HG03064 (cell line): ENCODE measurements around the gene CSMD2.

Experiments used
- ATAC-seq: cut with Tn5 transposase; IDR thresholded peaks from one replicate; pipeline ENCODE4 v1.9.1; 2021; ENCODE audit warnings: low read depth; ENCODE audit not compliant: unreplicated experiment

The CSMD2 gene

DNA sequence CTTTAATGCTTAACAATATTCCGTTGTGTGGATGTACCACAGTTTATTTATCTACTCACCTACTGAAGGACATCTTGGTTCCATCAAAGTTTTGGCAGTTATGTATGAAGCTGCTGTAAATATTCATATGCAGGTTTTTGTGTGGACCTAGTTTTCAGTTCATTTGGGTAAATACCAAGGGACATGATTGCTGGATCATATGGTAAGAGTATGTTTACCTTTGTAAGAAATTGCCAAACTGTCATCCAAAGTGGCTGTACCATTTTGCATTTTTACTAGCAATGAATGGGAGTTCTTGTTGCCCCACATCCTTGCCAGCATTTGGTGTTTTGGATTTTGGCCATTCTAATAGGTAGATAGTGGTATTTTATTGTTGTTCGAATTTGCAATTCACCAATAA, 682.6 kb downstream of the CSMD2 start:
- no peak for ATAC-seq

DNA sequence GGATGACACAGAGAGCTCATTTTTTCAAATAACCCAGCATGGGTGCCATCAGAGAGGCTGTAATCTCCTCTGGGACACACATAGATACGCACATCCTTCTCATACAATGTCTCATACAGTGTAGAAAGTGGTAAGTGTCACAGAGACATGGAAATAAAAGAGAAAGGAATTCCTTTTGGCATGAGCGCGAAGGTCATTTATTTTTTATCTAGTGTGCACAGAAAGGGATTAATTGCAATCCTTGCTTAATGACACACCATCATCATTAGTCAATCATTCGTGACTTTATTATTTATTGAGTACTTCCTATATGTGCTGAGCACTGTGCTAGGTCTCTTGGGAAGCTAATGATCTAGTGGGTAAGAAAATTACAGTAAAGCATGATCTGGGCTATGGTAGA, 687.6 kb downstream of the CSMD2 start:
- ATAC-seq: no peak

- no peak for ATAC-seq
Measured at GRCh38 chr1:33473900-33474299, 691.1 kb downstream of the CSMD2 start.

GRCh38 chr1:33472269-33472980, 692.6 kb downstream of the CSMD2 start, which contains the start of gene ZSCAN20:
ZSCAN20 (plus strand) TSS chr1:33472645; CDS start chr1:33479289, 6,644 bp downstream.
- ATAC-seq: peak; percentile 86

DNA sequence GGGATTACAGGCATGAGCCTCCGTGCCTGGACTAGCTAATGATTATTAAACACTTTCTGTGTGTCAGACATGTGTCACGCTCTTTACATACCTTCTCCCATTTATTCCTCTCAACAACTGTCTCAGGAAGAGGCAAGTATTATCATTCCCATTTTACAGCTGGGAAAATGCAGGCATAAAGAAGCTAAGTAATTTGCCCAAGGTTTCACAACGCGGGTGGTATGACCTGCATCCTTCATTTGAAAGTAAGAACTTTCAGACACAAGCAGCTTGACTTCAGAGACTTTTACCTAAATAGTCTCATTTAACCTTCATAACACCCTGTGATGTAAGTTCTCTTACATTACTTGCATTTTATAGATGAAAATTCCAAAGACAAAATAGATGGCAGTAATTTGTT, 693.6 kb downstream of the CSMD2 start:
- no peak for ATAC-seq

DNA sequence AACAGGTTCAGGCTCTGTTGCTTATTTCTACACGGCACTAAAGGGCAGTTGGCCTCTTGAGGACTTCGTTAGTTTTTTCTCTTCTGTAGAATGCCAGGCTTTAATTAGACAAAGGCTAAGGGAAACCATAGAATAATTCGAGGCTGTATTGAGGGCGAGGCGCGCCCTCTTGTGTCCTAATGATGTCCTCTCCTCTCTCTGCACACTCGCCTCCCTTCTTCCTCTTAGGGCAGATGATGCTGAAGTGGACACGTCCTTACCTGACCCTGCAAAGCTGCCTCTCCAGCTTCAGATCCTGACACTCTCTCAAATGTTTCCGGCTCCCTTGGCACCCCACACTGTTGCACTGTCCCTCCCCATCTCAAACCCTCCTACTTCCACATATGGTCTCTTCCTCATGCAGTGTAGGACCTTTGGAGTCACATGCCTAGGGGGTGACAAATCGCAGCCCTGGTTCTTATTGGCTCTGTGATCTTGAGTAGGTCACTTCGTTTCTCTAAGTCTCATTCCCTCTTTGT, 694.5 kb downstream of the CSMD2 start:
- ATAC-seq: no peak

- no peak for ATAC-seq
Measured at GRCh38 chr1:33469691-33470090, 695.3 kb downstream of the CSMD2 start.

GRCh38 chr1:33468967-33469366, 696.1 kb downstream of the CSMD2 start:
- no peak for ATAC-seq

DNA sequence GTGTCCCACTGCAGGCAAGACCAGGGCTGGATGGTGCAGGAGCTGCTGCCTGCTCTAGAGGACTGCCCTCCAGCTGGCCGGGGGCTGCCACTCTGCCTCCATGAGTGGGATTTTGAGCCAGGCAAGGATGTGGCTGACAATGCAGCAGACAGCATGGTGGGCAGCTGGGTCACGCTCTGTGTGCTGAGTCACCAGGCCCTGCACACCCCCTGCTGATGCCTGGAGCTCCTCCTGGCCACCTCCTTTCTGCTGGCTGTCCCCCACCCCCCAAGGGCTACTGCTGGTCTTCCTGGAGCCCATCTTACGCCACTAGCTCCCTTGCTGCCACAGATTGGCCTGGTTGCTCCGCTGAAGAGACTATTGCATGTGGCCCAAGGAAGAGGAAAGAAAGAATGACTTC, 696.5 kb downstream of the CSMD2 start:
- no peak for ATAC-seq

DNA sequence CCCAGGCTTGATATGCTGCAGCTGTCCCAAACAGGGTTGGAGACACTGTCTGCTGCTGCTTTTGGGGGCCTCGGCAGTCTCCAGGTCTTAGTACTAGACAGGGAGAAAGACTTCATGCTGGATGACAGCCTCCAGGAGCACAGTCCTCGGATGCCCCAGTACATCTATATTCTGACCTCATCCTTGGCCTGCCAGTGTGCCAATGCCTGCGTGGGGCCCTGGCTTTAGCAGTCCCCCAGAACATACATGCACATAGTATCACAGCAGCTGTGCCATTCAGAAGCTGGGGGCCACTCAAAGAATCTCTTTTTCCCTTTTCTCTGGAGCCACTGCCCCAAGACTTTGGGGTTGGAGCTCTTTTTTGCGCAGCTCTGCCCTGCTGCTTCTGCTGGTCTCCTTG, 697.0 kb downstream of the CSMD2 start:
- no peak for ATAC-seq

DNA sequence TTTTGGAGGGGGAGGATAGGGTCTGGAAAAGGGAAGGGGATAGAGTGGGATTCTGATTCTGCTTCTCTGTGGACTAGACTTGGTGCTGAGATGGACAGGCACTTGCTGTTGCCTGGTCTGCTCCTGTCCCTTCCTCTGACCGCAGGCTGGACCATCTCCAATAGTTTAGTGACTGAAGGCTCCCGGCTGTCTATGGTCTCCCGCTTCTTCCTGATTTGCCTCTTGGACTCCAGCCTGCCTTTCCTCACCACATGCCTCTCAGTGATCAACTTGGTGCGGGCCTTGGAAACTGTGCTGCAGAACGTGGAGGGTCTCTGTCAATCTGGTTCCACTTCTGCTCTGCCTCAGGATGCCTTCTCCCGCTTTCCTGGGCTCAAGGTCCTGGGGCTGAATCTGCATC, 698.9 kb downstream of the CSMD2 start:
- ATAC-seq: no peak

GRCh38 chr1:33465316-33465715, 699.7 kb downstream of the CSMD2 start:
- ATAC-seq: no peak

GRCh38 chr1:33464552-33464951, 700.5 kb downstream of the CSMD2 start:
- ATAC-seq: no peak
